Gastroesophageal sphincter (tissue), 4 donors: Measurements from ENCODE around the gene RNASE8. TPM values are rescaled to one million over a fixed set of nuclear protein-coding genes. Genes with fewer than 3 reads are reported as not detected.
A peak's percentile ranks its signal among the peaks of the same experiment; 100 is the strongest.

Source experiments
- ATAC-seq: fragments of 150-250 bp; one replicate; pipeline ENCODE4 v1.9.1; 2016; ENCODE audit warnings: mild to moderate bottlenecking, moderate library complexity
- H3K27ac ChIP-seq, 4 donors: fragments of 200-600 bp; sonication (generic) in 3 of 4; 1 replicate in 3 of 4; 2 replicates in 1 of 4; pipeline ENCODE4 v1.5.1; 2016 to 2019
- H3K27me3 ChIP-seq: fragments of 200-600 bp; sonication (generic); one replicate; pipeline ENCODE4 v1.5.1; 2019
- H3K36me3 ChIP-seq, 2 donors: fragments of 200-600 bp; sonication (generic); one replicate each; pipeline ENCODE4 v1.5.1; 2019; ENCODE audit warnings: control low read depth in 1 of 2
- H3K4me1 ChIP-seq, 3 donors: fragments of 200-600 bp; sonication (generic); 1 replicate in 2 of 3; 2 replicates in 1 of 3; pipeline ENCODE4 v1.5.1; 2016 to 2019; ENCODE audit warnings: control low read depth in 2 of 3
- H3K4me3 ChIP-seq, 2 donors: fragments of 200-600 bp; sonication (generic); one replicate each; pipeline ENCODE4 v1.5.1; 2019; ENCODE audit warnings: mild to moderate bottlenecking in 1 of 2, moderate library complexity in 1 of 2
- H3K9me3 ChIP-seq, 3 donors: fragments of 200-600 bp; sonication (generic); one replicate each; pipeline ENCODE4 v1.5.1; 2017 to 2019; ENCODE audit warnings: control low read depth in 2 of 3
- EP300 ChIP-seq: sonication (generic); formaldehyde crosslinking; IDR thresholded peaks from one replicate; pipeline ENCODE4 v1.6.1; 2017; ENCODE audit warnings: antibody characterized with exemption, mild to moderate bottlenecking
- POLR2A ChIP-seq, 2 donors: fragments of 450-650 bp; IDR thresholded peaks; one replicate each; pipeline ENCODE4 v1.6.1; 2017; ENCODE audit warnings: antibody characterized with exemption in 2 of 2, mild to moderate bottlenecking in 2 of 2, moderate library complexity in 1 of 2
- POLR2AphosphoS5 ChIP-seq: sonication (generic); formaldehyde crosslinking; IDR thresholded peaks from one replicate; pipeline ENCODE4 v1.6.1; 2017; ENCODE audit warnings: antibody characterized with exemption
- WGBS, 2 donors: methylation state at CpG; one replicate each; pipeline ENCODE4 v1.1.5; 2018; ENCODE audit warnings: low coverage in 1 of 2; 5-methylcytosine and 5-hydroxymethylcytosine counted together
- total RNA-seq, 4 donors: library from RNA; depleted of rRNA; stranded (reverse); fragments of >200 nt; gene quantifications; one replicate each; pipeline ENCODE4 v1.1.0, GENCODE V29; 2016
- TF ChIP-seq, protein P1 (sequence below), 4 experiments: fragments of 200-600 bp in 2 of 4; fragments of 450-650 bp in 2 of 4; sonication (generic) in 1 of 4; IDR thresholded peaks; one replicate each; pipeline ENCODE4 v1.5.1; 2017 to 2019; ENCODE audit warnings: antibody characterized with exemption in 4 of 4, mild to moderate bottlenecking in 2 of 4, moderate library complexity in 2 of 4

The RNASE8 gene
- total RNA-seq, 4 donors from 2014 or later, result not detected

DNA sequence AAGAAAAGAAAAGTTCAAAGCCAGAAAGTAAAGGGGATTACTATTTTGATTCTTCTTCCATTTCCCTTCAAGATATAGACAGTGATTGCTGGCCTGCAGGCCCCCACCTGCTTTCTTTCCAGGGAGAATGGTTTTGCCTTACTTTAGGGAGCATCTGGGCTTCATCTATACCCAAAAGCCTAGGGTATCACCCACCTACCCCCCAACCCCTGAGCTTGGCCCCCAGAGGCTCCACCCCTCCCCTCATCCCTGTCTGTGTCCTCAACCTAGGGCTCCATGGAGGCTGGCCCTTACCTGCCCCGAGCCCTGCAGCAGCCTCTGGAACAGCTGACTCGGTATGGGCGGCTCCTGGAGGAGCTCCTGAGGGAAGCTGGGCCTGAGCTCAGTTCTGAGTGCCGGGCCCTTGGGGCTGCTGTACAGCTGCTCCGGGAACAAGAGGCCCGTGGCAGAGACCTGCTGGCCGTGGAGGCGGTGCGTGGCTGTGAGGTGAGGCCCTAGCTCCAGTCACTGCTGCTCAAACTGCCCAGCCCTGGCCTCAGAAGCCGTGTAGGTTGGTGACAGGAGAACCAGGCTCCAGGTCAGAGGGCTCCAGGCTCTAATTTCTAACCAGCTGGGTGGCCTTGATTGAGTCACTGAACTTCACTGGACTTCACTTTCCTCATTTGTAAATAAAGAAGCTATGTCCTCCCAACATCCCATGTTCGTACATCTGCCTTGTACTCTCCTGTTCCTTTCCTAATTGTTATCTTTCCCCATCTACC, 26.1 kb downstream of the RNASE8 start:
- H3K9me3 ChIP-seq, result no peaks in the 10 kb centered on the region
- no peak for TF ChIP-seq POLR2A (IDR thresholded peaks at IDR 0.05)
- TF ChIP-seq, protein P1, sequence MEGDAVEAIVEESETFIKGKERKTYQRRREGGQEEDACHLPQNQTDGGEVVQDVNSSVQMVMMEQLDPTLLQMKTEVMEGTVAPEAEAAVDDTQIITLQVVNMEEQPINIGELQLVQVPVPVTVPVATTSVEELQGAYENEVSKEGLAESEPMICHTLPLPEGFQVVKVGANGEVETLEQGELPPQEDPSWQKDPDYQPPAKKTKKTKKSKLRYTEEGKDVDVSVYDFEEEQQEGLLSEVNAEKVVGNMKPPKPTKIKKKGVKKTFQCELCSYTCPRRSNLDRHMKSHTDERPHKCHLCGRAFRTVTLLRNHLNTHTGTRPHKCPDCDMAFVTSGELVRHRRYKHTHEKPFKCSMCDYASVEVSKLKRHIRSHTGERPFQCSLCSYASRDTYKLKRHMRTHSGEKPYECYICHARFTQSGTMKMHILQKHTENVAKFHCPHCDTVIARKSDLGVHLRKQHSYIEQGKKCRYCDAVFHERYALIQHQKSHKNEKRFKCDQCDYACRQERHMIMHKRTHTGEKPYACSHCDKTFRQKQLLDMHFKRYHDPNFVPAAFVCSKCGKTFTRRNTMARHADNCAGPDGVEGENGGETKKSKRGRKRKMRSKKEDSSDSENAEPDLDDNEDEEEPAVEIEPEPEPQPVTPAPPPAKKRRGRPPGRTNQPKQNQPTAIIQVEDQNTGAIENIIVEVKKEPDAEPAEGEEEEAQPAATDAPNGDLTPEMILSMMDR (IDR thresholded peaks at IDR 0.05), result no peak
- TF ChIP-seq EP300, result no peak
- TF ChIP-seq POLR2AphosphoS5, result no peak
- H3K36me3 ChIP-seq, result peaks cover 0 to 97% of the 10 kb centered on the region in 2 donors
- no peaks in the 10 kb centered on the region for H3K27me3 ChIP-seq
- peak overlapping the region in 1 of 4 donors; percentile 19 for H3K27ac ChIP-seq
- no peak for ATAC-seq
- no peak overlapping the region for H3K4me3 ChIP-seq
- WGBS, 2 donors, result 64 to 89% methylated on average over 1 of the region's 11 CpGs
- peaks cover 0 to 28% (median 4%) of the 10 kb centered on the region in 3 donors for H3K4me1 ChIP-seq

DNA sequence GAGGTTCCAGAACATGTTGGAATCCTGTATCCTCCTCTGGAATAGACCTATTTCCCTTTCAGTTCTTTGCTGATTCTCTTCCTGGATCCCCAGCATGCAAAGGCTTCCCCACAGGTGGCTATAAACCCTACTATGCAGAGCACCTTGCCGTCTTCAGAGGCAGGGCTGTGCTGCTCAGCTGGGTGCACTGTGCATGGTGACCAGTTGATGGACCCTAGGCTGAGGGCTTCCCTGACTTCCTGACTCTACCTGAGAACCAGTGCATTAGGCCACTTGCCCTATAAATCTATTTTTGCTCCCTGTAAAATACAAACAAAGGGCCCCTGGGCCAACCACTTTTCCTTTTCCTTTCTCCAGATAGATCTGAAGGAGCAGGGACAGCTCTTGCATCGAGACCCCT, 26.8 kb downstream of the RNASE8 start:
- Histone ChIP-seq H3K4me1 (peaks cover 0 to 28% (median 4%) of the 10 kb centered on the region in 3 donors), H3K36me3 (peaks cover 0 to 97% of the 10 kb centered on the region in 2 donors), H3K9me3 (no peaks in the 10 kb centered on the region), H3K4me3 (no peak overlapping the region), H3K27me3 (no peaks in the 10 kb centered on the region), H3K27ac (peak overlapping the region in 1 of 4 donors; percentile 63)
- ATAC-seq, result no peak
- TF ChIP-seq, protein P1 (IDR thresholded peaks at IDR 0.05), result no peak
- TF ChIP-seq POLR2A (IDR thresholded peaks at IDR 0.05), result no peak
- TF ChIP-seq POLR2AphosphoS5, result no peak
- no peak for TF ChIP-seq EP300
- 56 to 80% methylated on average over 1 to 2 of the region's 2 CpGs for WGBS, 2 donors

DNA sequence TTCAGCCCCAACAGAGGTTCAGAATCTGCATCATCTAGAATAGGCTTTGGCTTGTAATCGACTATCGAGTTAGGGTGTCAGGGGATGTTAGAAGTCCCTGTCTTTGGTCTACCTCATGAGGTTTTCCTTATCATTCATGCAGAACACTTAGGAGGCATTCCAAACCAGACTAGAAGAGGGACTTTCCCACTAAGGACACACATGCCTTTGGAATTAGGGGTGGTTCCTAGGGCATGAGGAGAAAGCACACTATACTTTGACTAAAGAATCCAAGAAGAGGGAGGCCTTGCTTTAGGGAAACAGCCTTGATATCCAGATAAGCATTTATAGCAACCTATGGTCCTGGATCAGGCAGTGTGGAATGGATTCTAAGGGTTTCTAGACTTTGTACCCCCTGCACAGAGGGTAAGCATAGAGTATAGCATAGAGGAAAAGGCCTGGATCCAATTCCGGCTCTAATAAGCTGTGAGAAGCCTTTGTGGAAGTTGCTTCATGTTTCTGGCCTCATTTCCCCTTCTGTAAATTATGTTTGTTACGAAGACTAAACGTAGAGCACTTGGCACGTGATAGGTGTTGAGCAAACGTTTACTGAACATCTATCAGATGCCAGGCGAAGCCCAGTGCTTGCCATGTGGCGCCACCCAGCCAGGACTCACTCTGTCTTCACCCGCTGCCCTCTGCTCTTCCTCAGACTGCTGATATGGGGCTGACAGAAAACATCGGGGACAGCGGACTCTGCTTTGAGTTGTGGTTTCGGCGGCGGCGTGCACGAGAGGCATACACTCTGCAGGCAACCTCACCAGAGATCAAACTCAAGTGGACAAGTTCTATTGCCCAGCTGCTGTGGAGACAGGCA, 27.6 kb downstream of the RNASE8 start:
- ATAC-seq, result peak; percentile 41
- Histone ChIP-seq H3K9me3 (no peaks in the 10 kb centered on the region), H3K4me1 (peaks cover 0 to 28% (median 4%) of the 10 kb centered on the region in 3 donors), H3K4me3 (no peak overlapping the region), H3K27ac (peak overlapping the region in 2 of 4 donors; percentile 60 to 63), H3K27me3 (no peaks in the 10 kb centered on the region), H3K36me3 (peaks cover 0 to 97% of the 10 kb centered on the region in 2 donors)
- WGBS, 2 donors, result 39 to 43% methylated on average over 5 to 8 of the region's 17 CpGs
- TF ChIP-seq POLR2AphosphoS5, result peak; percentile 34
- TF ChIP-seq EP300, result no peak

DNA sequence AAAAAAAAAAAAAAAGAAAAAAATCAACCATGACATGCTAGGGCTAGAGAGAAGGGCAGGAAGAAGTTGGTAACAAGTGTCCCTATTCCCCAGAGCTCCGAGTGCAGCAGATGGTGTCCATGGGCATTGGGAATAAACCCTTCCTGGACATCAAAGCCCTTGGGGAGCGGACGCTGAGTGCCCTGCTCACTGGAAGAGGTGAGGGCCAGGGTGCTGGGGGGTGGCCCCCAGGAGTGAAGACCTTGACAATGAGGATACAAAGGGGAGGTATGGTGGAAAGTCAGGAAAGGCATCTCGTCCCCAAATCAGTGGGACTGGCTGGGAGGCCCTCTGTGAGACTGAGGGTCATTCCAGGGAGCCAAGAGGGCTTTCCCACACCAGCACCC, 29.3 kb downstream of the RNASE8 start:
- peaks cover 0 to 35% (median 6%) of the 10 kb centered on the region in 3 donors for H3K4me1 ChIP-seq
- no peak for ATAC-seq
- no peak overlapping the region for H3K4me3 ChIP-seq
- H3K27ac ChIP-seq, result peak overlapping the region in 3 of 4 donors; percentile 29 to 47 (median 46)
- WGBS, 2 donors, result 60 to 81% methylated on average over 3 to 4 of the region's 4 CpGs
- H3K9me3 ChIP-seq, result no peaks in the 10 kb centered on the region
- H3K36me3 ChIP-seq, result peaks cover 0 to 97% of the 10 kb centered on the region in 2 donors
- TF ChIP-seq EP300 (no peak), POLR2AphosphoS5 (no peak), POLR2A (IDR thresholded peaks at IDR 0.05) (no peak)
- TF ChIP-seq, protein P1 (IDR thresholded peaks at IDR 0.05), result no peak
- H3K27me3 ChIP-seq, result no peaks in the 10 kb centered on the region

DNA sequence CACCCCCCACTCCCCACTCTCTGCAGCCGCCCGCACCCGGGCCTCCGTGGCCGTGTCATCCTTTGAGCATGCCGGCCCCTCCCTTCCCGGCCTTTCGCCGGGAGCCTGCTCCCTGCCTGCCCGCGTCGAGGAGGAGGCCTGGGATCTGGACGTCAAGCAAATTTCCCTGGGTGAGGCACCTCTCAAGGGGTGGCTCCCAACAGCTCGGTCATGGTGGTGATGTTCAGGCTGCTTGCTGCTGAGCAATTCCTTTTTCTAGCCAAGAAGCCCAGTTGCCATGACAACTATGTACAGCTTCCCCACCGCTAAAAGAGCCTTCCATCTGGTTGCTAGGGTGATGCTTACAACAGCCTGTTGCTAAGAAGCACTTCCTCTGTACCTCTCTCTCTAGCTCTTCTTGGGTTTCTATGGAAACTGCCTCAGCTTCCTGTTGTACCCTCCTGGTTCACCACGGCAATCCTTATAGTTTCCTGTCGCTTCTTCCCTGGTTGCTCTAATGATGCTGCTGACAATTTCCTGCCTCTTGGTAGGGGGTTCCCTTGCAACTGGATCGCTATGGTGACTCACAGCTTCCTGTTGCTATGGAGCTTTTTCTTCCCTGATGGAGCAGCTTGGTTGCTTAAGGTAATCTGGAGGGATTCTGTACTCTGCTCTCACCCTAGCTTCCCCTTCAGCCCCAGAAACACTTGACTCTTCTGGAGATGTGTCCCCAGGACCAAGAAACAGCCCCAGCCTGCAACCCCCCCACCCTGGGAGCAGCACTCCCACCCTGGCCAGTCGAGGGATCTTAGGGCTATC, 29.9 kb downstream of the RNASE8 start:
- Histone ChIP-seq H3K36me3 (peaks cover 0 to 96% of the 10 kb centered on the region in 2 donors), H3K4me3 (no peak overlapping the region), H3K9me3 (no peaks in the 10 kb centered on the region), H3K27ac (peak overlapping the region in 3 of 4 donors; percentile 29 to 47 (median 46)), H3K4me1 (peaks cover 0 to 41% (median 11%) of the 10 kb centered on the region in 3 donors), H3K27me3 (no peaks in the 10 kb centered on the region)
- peak; percentile 33 for ATAC-seq
- 20 to 28% methylated on average over 6 to 8 of the region's 19 CpGs for WGBS, 2 donors
- TF ChIP-seq, protein P1 (IDR thresholded peaks at IDR 0.05), result no peak
- no peak for TF ChIP-seq POLR2AphosphoS5
- no peak for TF ChIP-seq POLR2A (IDR thresholded peaks at IDR 0.05)
- no peak for TF ChIP-seq EP300
